HepG2 (cell line): Measurements from ENCODE around the gene DNAJA3. TPM values are rescaled to one million over a fixed set of nuclear protein-coding genes. Genes with fewer than 3 reads are reported as not detected.

ENCODE experiments used
- FOXK1 ChIP-seq: sonication (generic); formaldehyde crosslinking; IDR thresholded peaks from 2 replicates; pipeline ENCODE4 v1.4.0; 2020; ENCODE audit warnings: low read depth, missing genetic modification reagents, borderline replicate concordance
- GLI4 ChIP-seq: sonication (generic); formaldehyde crosslinking; IDR thresholded peaks from 2 replicates; pipeline ENCODE4 v1.5.1; 2020; ENCODE audit warnings: missing genetic modification reagents, mild to moderate bottlenecking, moderate library complexity, borderline replicate concordance
- KDM2A ChIP-seq: sonication (generic); formaldehyde crosslinking; IDR thresholded peaks from 2 replicates; pipeline ENCODE4 v1.4.0; 2020; ENCODE audit warnings: low read depth, missing genetic modification reagents, borderline replicate concordance
- KMT2A ChIP-seq: sonication (generic); formaldehyde crosslinking; IDR thresholded peaks from 2 replicates; pipeline ENCODE4 v1.4.0; 2020; ENCODE audit warnings: missing genetic modification reagents
- MLX ChIP-seq: IDR thresholded peaks from 2 replicates; pipeline ENCODE4 v1.6.1; 2016
- MLXIP ChIP-seq: sonication (generic); formaldehyde crosslinking; IDR thresholded peaks from 2 replicates; pipeline ENCODE4 v1.9.0; 2021; ENCODE audit warnings: missing genetic modification reagents, borderline replicate concordance
- RBFOX2 ChIP-seq: fragments of 200-400 bp; formaldehyde crosslinking; IDR thresholded peaks from 2 replicates; pipeline ENCODE4 v1.6.1; 2017; ENCODE audit warnings: low read depth, mild to moderate bottlenecking, low read length
- REL ChIP-seq: sonication (generic); formaldehyde crosslinking; conservative IDR thresholded peaks from 2 replicates; pipeline ENCODE4 v1.8.0; 2022; ENCODE audit warnings: mild to moderate bottlenecking, missing genetic modification reagents, moderate library complexity
- RFX3 ChIP-seq: IDR thresholded peaks from 2 replicates; pipeline ENCODE4 v1.6.1; 2016; ENCODE audit warnings: missing biosample characterization, missing genetic modification reagents
- TAF15 ChIP-seq: fragments of 200-400 bp; formaldehyde crosslinking; IDR thresholded peaks from one replicate; pipeline ENCODE4 v1.6.1; 2018; ENCODE audit warnings: mild to moderate bottlenecking, low read depth, low read length; ENCODE audit not compliant: poor library complexity, severe bottlenecking
- THAP7 ChIP-seq: sonication (generic); formaldehyde crosslinking; IDR thresholded peaks from 2 replicates; pipeline ENCODE4 v1.8.1; 2023; ENCODE audit warnings: mild to moderate bottlenecking, missing genetic modification reagents
- TMF1 ChIP-seq: sonication (generic); formaldehyde crosslinking; IDR thresholded peaks from 2 replicates; pipeline ENCODE4 v1.8.1; 2022; ENCODE audit warnings: low read depth, missing genetic modification reagents
- YEATS2 ChIP-seq: sonication (generic); formaldehyde crosslinking; IDR thresholded peaks from 2 replicates; pipeline ENCODE4 v1.4.0; 2020; ENCODE audit warnings: missing genetic modification reagents, borderline replicate concordance
- ZBTB10 ChIP-seq: sonication (generic); formaldehyde crosslinking; IDR thresholded peaks from 2 replicates; pipeline ENCODE4 v1.4.0; 2020; ENCODE audit warnings: missing genetic modification reagents, borderline replicate concordance
- ZBTB4 ChIP-seq: sonication (generic); formaldehyde crosslinking; IDR thresholded peaks from 2 replicates; pipeline ENCODE4 v1.4.0; 2020; ENCODE audit warnings: missing genetic modification reagents, mild to moderate bottlenecking, borderline replicate concordance
- ZNF577 ChIP-seq: sonication (generic); formaldehyde crosslinking; IDR thresholded peaks from 2 replicates; pipeline ENCODE4 v1.4.0; 2020; ENCODE audit warnings: mild to moderate bottlenecking, low read depth, missing genetic modification reagents, borderline replicate concordance
- ZNF660 ChIP-seq: sonication (generic); formaldehyde crosslinking; IDR thresholded peaks from 2 replicates; pipeline ENCODE4 v1.5.1; 2020; ENCODE audit warnings: mild to moderate bottlenecking, low read depth, missing genetic modification reagents, borderline replicate concordance
- polyA plus RNA-seq, 8 experiments: library from polyadenylated mRNA; depleted of rRNA in 3 of 8; stranded (reverse) in 7 of 8; unstranded in 1 of 8; fragments of >200 nt; fragmentation: Illumina TruSeq in 4 of 8; extraction: Trizol in 4 of 8; gene quantifications; 2 replicates each; pipeline versions ENCODE4 v1.2.1 to v1.2.3, GENCODE V29; 2011 to 2016; ENCODE audit warnings: low read depth in 4 of 8, missing spikeins in 1 of 8, mixed read lengths in 1 of 8; ENCODE audit not compliant: insufficient read depth in 1 of 8
- total RNA-seq, 5 experiments: library from RNA; depleted of rRNA; stranded (reverse); fragments of >200 nt; fragmentation: Illumina TruSeq; extraction: Trizol; gene quantifications; 2 replicates each; pipeline ENCODE4 v1.2.3, GENCODE V29; 2016; ENCODE audit warnings: low read depth in 1 of 5

DNAJA3 gene
- total and polyA plus RNA-seq, 2 of the 13 experiments (the other 11 are each of a cell fraction or from before 2014, with no cell fraction given): 77.0 to 83.3 TPM

- no peak; the same call in 1 of the 2 replicates for TF ChIP-seq MLXIP
- peak; percentile 29; the same call in 1 of the 2 replicates for TF ChIP-seq KDM2A (CRISPR knock-in tag)
- peak; percentile 49; the same call in 1 of the 2 replicates for TF ChIP-seq FOXK1 (CRISPR knock-in tag)
- TF ChIP-seq REL (CRISPR knock-in tag): no peak
- no peak for TF ChIP-seq GLI4 (CRISPR knock-in tag)
- no peak for TF ChIP-seq KMT2A
- TF ChIP-seq ZBTB4: peak; percentile 62; the same call in 1 of the 2 replicates
- peak; percentile 83; the same call in 1 of the 2 replicates for TF ChIP-seq MLX (CRISPR knock-in tag)
- peak; percentile 81; the same call in 1 of the 2 replicates for TF ChIP-seq YEATS2 (CRISPR knock-in tag)
- TF ChIP-seq ZNF660: no peak
- no peak for TF ChIP-seq TAF15
- no peak for TF ChIP-seq ZBTB10 (CRISPR knock-in tag)
- peak; percentile 83 for TF ChIP-seq RBFOX2
- no peak for TF ChIP-seq THAP7
- no peak for TF ChIP-seq ZNF577 (CRISPR knock-in tag)
- TF ChIP-seq TMF1 (CRISPR knock-in tag): no peak
- no peak for TF ChIP-seq RFX3 (CRISPR knock-in tag)
These were observed 48.7 kb downstream of the DNAJA3 start, which contains the start of gene NMRAL1 (continued) for GRCh38 chr16:4474192-4474961.
